AG04449 (cell line): ENCODE data around the gene PARP4.
"Not testable (repeated sequence)": the region's sequence is repeated elsewhere in the genome, so short reads cannot be mapped to it uniquely, and the experiment has no call there.

Source experiments
- CTCF ChIA-PET: fragments of 350-600 bp; formaldehyde crosslinking; extraction: SDS; loops from one replicate; lab custom pipeline; 2021; ENCODE audit warnings: antibody characterized with exemption; lab: Yijun Ruan, JAX
- POLR2A ChIA-PET: fragments of 400-600, 350-600 bp; formaldehyde crosslinking; extraction: SDS; loops from one replicate; lab custom pipeline; 2020; ENCODE audit warnings: antibody characterized with exemption, inconsistent platforms; lab: Yijun Ruan, JAX
- DNase-seq: peaks from one replicate; pipeline ENCODE4 v3.0.0-alpha.2; 2010; ENCODE audit warnings: low read depth, low spot score
- H3K4me3 ChIP-seq: 2 replicates; pipeline ENCODE4 v1.5.1; 2011; ENCODE audit warnings: low read depth, mild to moderate bottlenecking, control low read depth, low read length
- CTCF ChIP-seq: IDR thresholded peaks from one replicate; pipeline ENCODE4 v1.5.1; 2011; ENCODE audit warnings: mild to moderate bottlenecking, moderate library complexity, low read length, control low read depth, inconsistent platforms; ENCODE audit not compliant: insufficient read depth; ENCODE audit errors: missing control alignments

PARP4 gene

GRCh38 chr13:24493356-24493755 lies 19.2 kb downstream of the PARP4 start:
- POLR2A ChIA-PET, result no interaction called here
- DNase-seq, result no peak

GRCh38 chr13:24491845-24492244 lies 20.7 kb downstream of the PARP4 start:
- H3K4me3 ChIP-seq, result no peak overlapping the region
- POLR2A ChIA-PET, result no interaction called here
- TF ChIP-seq CTCF, result no peak
- no peak for DNase-seq
- CTCF ChIA-PET, result no interaction called here

More at GRCh38 chr13:24493356-24493755, 19.2 kb downstream of the PARP4 start:
- no peak overlapping the region for H3K4me3 ChIP-seq
- TF ChIP-seq CTCF, result no peak
- CTCF ChIA-PET, result no interaction called here

- CTCF ChIA-PET, result interaction anchor here (0.8 kb wide), 1 partner anchor 8 kb away, joined by 3 read pairs; no protein-coding TSS in a partner anchor
These were observed 22.9 kb downstream of the PARP4 start for GRCh38 chr13:24489721-24490120.

GRCh38 chr13:24488092-24488491 lies 24.5 kb downstream of the PARP4 start:
- POLR2A ChIA-PET, CTCF ChIA-PET, H3K4me3 ChIP-seq, DNase-seq: not testable (repeated sequence)

More at GRCh38 chr13:24489721-24490120, 22.9 kb downstream of the PARP4 start:
- no peak for TF ChIP-seq CTCF
- DNase-seq, result no peak
- H3K4me3 ChIP-seq, result no peak overlapping the region
- POLR2A ChIA-PET, result no interaction called here

- CTCF ChIA-PET, POLR2A ChIA-PET, DNase-seq, H3K4me3 ChIP-seq: not testable (repeated sequence)
These were observed 26.4 kb downstream of the PARP4 start for GRCh38 chr13:24486017-24486657.

- POLR2A ChIA-PET, result no interaction called here
- TF ChIP-seq CTCF, result no peak
- CTCF ChIA-PET, result no interaction called here
- DNase-seq, result no peak
- no peak overlapping the region for H3K4me3 ChIP-seq
These were observed 38.9 kb downstream of the PARP4 start for GRCh38 chr13:24473686-24474085.

GRCh38 chr13:24472129-24472528 lies 40.4 kb downstream of the PARP4 start:
- POLR2A ChIA-PET, H3K4me3 ChIP-seq, DNase-seq: not testable (repeated sequence)
- CTCF ChIA-PET, result interaction anchor here (0.8 kb wide), 1 partner anchor 9 kb away, joined by 3 read pairs; no protein-coding TSS in a partner anchor

- CTCF ChIA-PET, result interaction anchor here (0.7 kb wide), 1 partner anchor 9 kb away, joined by 3 read pairs; no protein-coding TSS in a partner anchor
- no peak overlapping the region for H3K4me3 ChIP-seq
- no peak for DNase-seq
- POLR2A ChIA-PET, result no interaction called here
- TF ChIP-seq CTCF, result no peak
These were observed 49.5 kb downstream of the PARP4 start for GRCh38 chr13:24463078-24463477.
